ENCODE measurements around the gene VEZF1. TPM values are rescaled to one million over a fixed set of nuclear protein-coding genes. Genes with fewer than 3 reads are reported as not detected.

Gene VEZF1
- total and polyA plus RNA-seq, 2 donors (not counting 3 experiments of a cell fraction or from before 2014, with no cell fraction given) = 27.8 to 59.0 TPM

DNA sequence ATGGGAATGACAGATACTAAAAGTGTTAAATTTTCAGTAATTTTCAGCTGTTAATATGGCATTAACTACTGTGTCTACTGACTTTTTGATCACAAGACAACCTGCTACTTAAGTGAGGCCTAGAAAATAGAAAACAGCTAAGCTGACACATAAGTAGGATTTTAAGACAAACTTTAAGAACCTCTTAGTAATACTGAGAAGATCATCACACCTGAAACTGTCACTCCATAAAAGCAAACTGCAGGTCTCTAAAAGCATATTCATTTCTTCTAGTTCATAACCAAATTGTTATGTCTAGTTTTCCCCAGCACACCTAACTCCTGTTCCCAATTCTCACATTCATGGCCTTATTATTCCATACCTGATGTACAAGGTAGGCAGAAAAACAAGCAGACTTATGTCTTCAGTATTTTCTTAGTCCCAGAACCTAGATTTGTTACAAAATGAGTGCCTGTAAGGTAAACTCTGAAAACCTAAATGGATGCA lies 11.0 kb upstream of the VEZF1 start:
- CTCF ChIA-PET = interaction anchor here (0.6 to 15.8 kb wide), 49 partner anchors 9 to 868 kb away, joined by 3 to 584 read pairs (median 6); partner anchors contain the start of genes CUEDC1, DYNLL2, MRPS23 and VEZF1

More for the DNA sequence above, 11.0 kb upstream of the VEZF1 start:
- Histone ChIP-seq H3K4me3 (replicated peaks in 1 of 3; ENCODE audit: insufficient read depth in 1 of 3, low read depth in 1 of 3, low read length in 3 of 3) (no peak overlapping the region), H2AFZ (ENCODE audit: low read depth, low read length) (no peak overlapping the region), H4K20me1 (replicated peaks; ENCODE audit: control insufficient read depth, extremely low read depth, insufficient read depth, low read length) (peaks cover 3% of the 10 kb centered on the region), H3K36me3 (ENCODE audit: control insufficient read depth in 2 of 2, extremely low read depth in 1 of 2, insufficient read depth in 2 of 2, low read length in 2 of 2) (peaks cover 14 to 22% of the 10 kb centered on the region in 2 experiments), H3K4me2 (ENCODE audit: insufficient read depth, low read length) (no peak overlapping the region), H3K27ac (ENCODE audit: insufficient read depth, low read depth, low read length) (no peak overlapping the region), H3K4me1 (ENCODE audit: control insufficient read depth, extremely low read depth, insufficient read depth, low read length) (peaks cover 25% of the 10 kb centered on the region), H3K79me2 (ENCODE audit: control insufficient read depth, insufficient read depth, low read length) (peaks cover 29% of the 10 kb centered on the region), H3K9ac (replicated peaks; ENCODE audit: extremely low read depth, insufficient read depth, low read length) (no peak overlapping the region), H3K9me3 (replicated peaks; ENCODE audit: control insufficient read depth, insufficient read depth, low read length) (no peaks in the 10 kb centered on the region), H3K27me3 (ENCODE audit: control insufficient read depth in 2 of 2, insufficient read depth in 2 of 2, low read length in 2 of 2) (no peaks in the 10 kb centered on the region), H3K9me1 (replicated peaks; ENCODE audit: control insufficient read depth, extremely low read depth, insufficient read depth, low read length) (no peaks in the 10 kb centered on the region)
- TF ChIP-seq MYC (IDR thresholded peaks at IDR 0.05; ENCODE audit: low read depth, low read length) = no peak
- TF ChIP-seq, protein P1, sequence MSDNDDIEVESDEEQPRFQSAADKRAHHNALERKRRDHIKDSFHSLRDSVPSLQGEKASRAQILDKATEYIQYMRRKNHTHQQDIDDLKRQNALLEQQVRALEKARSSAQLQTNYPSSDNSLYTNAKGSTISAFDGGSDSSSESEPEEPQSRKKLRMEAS (IDR thresholded peaks at IDR 0.05; ENCODE audit: insufficient read depth, insufficient read length) = no peak
- TF ChIP-seq, protein P2, sequence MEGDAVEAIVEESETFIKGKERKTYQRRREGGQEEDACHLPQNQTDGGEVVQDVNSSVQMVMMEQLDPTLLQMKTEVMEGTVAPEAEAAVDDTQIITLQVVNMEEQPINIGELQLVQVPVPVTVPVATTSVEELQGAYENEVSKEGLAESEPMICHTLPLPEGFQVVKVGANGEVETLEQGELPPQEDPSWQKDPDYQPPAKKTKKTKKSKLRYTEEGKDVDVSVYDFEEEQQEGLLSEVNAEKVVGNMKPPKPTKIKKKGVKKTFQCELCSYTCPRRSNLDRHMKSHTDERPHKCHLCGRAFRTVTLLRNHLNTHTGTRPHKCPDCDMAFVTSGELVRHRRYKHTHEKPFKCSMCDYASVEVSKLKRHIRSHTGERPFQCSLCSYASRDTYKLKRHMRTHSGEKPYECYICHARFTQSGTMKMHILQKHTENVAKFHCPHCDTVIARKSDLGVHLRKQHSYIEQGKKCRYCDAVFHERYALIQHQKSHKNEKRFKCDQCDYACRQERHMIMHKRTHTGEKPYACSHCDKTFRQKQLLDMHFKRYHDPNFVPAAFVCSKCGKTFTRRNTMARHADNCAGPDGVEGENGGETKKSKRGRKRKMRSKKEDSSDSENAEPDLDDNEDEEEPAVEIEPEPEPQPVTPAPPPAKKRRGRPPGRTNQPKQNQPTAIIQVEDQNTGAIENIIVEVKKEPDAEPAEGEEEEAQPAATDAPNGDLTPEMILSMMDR (IDR thresholded peaks at IDR 0.05; ENCODE audit: extremely low read depth in 1 of 2, insufficient read depth in 1 of 2, low read depth in 1 of 2, low read length in 2 of 2) = no peak
- TF ChIP-seq FOS (IDR thresholded peaks at IDR 0.05; ENCODE audit: borderline replicate concordance, insufficient read depth, low read length) = no peak
- no peak for TF ChIP-seq POLR2AphosphoS5 (IDR thresholded peaks at IDR 0.05; ENCODE audit: insufficient read depth, low read depth, low read length)
- no peak for TF ChIP-seq GATA2 (IDR thresholded peaks at IDR 0.05; ENCODE audit: insufficient read depth, insufficient read length, low read depth, low read length)
- TF ChIP-seq POLR2A (IDR thresholded peaks at IDR 0.05; ENCODE audit: low read depth, low read length) = no peak
- no peak for TF ChIP-seq EZH2 (IDR thresholded peaks at IDR 0.05; ENCODE audit: borderline replicate concordance, low read depth, low read length, severe bottlenecking)
- TF ChIP-seq JUN (IDR thresholded peaks at IDR 0.05; ENCODE audit: borderline replicate concordance, insufficient read depth, insufficient read length, low read depth) = no peak
- POLR2A ChIA-PET = interaction anchor here (1.1 to 1.4 kb wide), 3 partner anchors 85 to 141 kb away, joined by 3 to 8 read pairs (median 4); partner anchors contain the start of gene DYNLL2
- no peak for FAIRE-seq
- dilution Hi-C loops (cut with MboI; ENCODE audit: extremely low pct_ligation_motif_present, low sequenced_read_pairs) (loop anchor here (25.0 kb wide), 1 partner anchor 137 kb away; the partner anchor contains the start of gene MRPS23), intact Hi-C loops (cut with micrococcal nuclease) (loop anchor here (1.0 to 5.0 kb wide), 4 partner anchors 114 to 742 kb away; partner anchors contain the start of gene MSI2)
- no peak for DNase-seq (ENCODE audit: low read depth, low spot score)
- BruUV-seq (replicated peaks) = no TSS peak

All from endothelial cell of umbilical vein (primary cell).